Lung (tissue), 12 donors: Measurements from ENCODE around the gene NKG7. TPM values are rescaled to one million over a fixed set of nuclear protein-coding genes. Genes with fewer than 3 reads are reported as not detected.

ENCODE experiments used
- ATAC-seq: fragments of 200-7000 bp; cut with Tn5 transposase; one replicate; pipeline ENCODE4 v1.9.1; 2020; ENCODE audit warnings: moderate number of reproducible peaks; ENCODE audit not compliant: insufficient read depth, low FRiP score
- DNase-seq, 3 donors: peaks; one replicate each; pipeline ENCODE4 v3.0.0-alpha.2; 2013 to 2017
- H3K27ac ChIP-seq, 2 donors: one replicate each; pipeline ENCODE4 v1.5.1; 2013; ENCODE audit warnings: mild to moderate bottlenecking in 2 of 2, moderate library complexity in 2 of 2, control low read depth in 1 of 2, inconsistent platforms in 1 of 2, low read depth in 1 of 2, low read length in 1 of 2
- H3K27me3 ChIP-seq, 3 donors: one replicate each; pipeline ENCODE4 v1.5.1; 2013; ENCODE audit warnings: low read length in 2 of 3; ENCODE audit not compliant: control insufficient read depth in 3 of 3, insufficient read depth in 3 of 3
- H3K36me3 ChIP-seq, 4 donors: one replicate each; pipeline ENCODE4 v1.5.1; 2013; ENCODE audit warnings: low read length in 4 of 4, mild to moderate bottlenecking in 1 of 4, moderate library complexity in 1 of 4; ENCODE audit not compliant: control insufficient read depth in 4 of 4, insufficient read depth in 4 of 4
- H3K4me1 ChIP-seq, 5 donors: one replicate each; pipeline ENCODE4 v1.5.1; 2013; ENCODE audit warnings: low read length in 5 of 5, mild to moderate bottlenecking in 2 of 5, moderate library complexity in 1 of 5; ENCODE audit not compliant: control insufficient read depth in 5 of 5, insufficient read depth in 5 of 5
- H3K4me3 ChIP-seq: one replicate; pipeline ENCODE4 v1.5.1; 2013; ENCODE audit warnings: mild to moderate bottlenecking, control low read depth, moderate library complexity
- H3K9ac ChIP-seq, 2 donors: one replicate each; pipeline ENCODE4 v1.5.1; 2013; ENCODE audit warnings: low read length in 2 of 2, control low read depth in 1 of 2; ENCODE audit not compliant: insufficient read depth in 1 of 2
- H3K9me3 ChIP-seq, 4 donors: one replicate each; pipeline ENCODE4 v1.5.1; 2013; ENCODE audit warnings: low read length in 3 of 4, mild to moderate bottlenecking in 1 of 4, moderate library complexity in 1 of 4; ENCODE audit not compliant: control insufficient read depth in 4 of 4, insufficient read depth in 3 of 4
- WGBS, 2 donors: extraction: QIAGEN DNeasy Blood & Tissue Kit; methylation state at CpG; one replicate each; pipeline ENCODE4 v1.1.7; 2013; 5-methylcytosine and 5-hydroxymethylcytosine counted together
- polyA plus RNA-seq, 2 donors: library from polyadenylated mRNA; stranded (reverse); fragments of 200-250 nt; gene quantifications; one replicate each; pipeline ENCODE4 v1.2.1, GENCODE V29; 2013
- total RNA-seq, 2 donors: library from RNA; depleted of rRNA in 1 of 2; stranded (reverse); fragments of >200 nt in 1 of 2; gene quantifications; one replicate each; pipeline ENCODE4 v1.2.1, GENCODE V29; 2014 to 2021
- TF ChIP-seq, protein P1 (sequence below): IDR thresholded peaks from 2 replicates; pipeline ENCODE4 v1.5.1; 2012; ENCODE audit warnings: mild to moderate bottlenecking; ENCODE audit errors: control extremely low read depth, extremely low read depth
- donor health status: control.
- donor health status: control.
- donor health status: Bipolar disorder and iron deficiency.
- donor health status: healthy.
- donor health status: DM: yes; HTN: yes; CAD: no.

The NKG7 gene
- total and polyA plus RNA-seq, 4 donors, result 12.7 to 328 (median 14.8) TPM

DNA sequence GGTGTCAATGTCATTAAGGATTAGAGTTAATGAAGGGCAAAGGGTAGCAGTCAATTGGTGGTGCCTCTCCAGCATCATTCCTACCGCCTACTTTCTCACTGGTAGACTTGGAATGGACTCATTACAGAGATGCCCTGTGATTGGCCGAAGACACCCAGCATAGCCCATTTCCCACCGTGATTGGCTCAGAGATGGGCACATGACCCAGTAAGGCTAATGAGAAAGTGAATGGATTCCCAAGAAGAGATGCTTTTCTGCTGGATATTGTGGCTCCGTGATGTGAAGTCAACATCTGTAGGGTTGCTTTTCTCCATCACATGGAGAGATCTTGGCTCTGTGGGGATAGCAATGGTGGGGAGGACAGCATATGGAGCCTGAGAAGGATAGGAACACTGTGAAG is 42.1 kb downstream of the NKG7 start:
- Histone ChIP-seq H3K4me1 (peaks cover 0 to 5% (median 0%) of the 10 kb centered on the region in 5 donors), H3K4me3 (no peak overlapping the region), H3K27me3 (peaks cover 0 to 23% (median 8%) of the 10 kb centered on the region in 3 donors), H3K9me3 (peaks cover 0 to 2% (median 0%) of the 10 kb centered on the region in 4 donors), H3K27ac (no peak overlapping the region), H3K9ac (no peak overlapping the region), H3K36me3 (no peaks in the 10 kb centered on the region)
- 96 to 97% methylated on average over 4 of the region's 4 CpGs for WGBS, 2 donors
- DNase-seq (no peak), ATAC-seq (no peak)
- TF ChIP-seq, protein P1, sequence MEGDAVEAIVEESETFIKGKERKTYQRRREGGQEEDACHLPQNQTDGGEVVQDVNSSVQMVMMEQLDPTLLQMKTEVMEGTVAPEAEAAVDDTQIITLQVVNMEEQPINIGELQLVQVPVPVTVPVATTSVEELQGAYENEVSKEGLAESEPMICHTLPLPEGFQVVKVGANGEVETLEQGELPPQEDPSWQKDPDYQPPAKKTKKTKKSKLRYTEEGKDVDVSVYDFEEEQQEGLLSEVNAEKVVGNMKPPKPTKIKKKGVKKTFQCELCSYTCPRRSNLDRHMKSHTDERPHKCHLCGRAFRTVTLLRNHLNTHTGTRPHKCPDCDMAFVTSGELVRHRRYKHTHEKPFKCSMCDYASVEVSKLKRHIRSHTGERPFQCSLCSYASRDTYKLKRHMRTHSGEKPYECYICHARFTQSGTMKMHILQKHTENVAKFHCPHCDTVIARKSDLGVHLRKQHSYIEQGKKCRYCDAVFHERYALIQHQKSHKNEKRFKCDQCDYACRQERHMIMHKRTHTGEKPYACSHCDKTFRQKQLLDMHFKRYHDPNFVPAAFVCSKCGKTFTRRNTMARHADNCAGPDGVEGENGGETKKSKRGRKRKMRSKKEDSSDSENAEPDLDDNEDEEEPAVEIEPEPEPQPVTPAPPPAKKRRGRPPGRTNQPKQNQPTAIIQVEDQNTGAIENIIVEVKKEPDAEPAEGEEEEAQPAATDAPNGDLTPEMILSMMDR, result no peak

DNA sequence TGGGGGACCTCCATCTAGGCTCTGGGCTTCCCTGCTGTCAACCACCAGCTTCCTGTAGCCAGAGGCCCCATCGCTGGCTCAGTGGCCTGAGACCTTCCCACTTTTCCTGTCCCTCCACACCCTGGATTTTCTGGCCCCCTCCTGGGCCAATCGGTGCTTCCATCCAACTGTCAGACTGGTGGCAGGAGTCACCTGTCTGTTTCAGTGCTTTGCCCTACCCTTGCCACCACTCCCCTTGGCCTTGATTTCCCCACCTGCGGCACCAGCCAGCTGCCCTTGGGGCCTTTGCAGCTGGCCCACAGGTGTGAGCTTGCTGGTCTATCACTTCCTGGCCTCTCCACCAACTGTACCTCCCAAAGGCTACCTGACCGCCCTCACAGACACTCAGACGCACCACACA is 43.0 kb downstream of the NKG7 start:
- H3K4me3 ChIP-seq, result no peak overlapping the region
- H3K36me3 ChIP-seq, result no peaks in the 10 kb centered on the region
- TF ChIP-seq, protein P1, result no peak
- peaks cover 0 to 5% (median 0%) of the 10 kb centered on the region in 5 donors for H3K4me1 ChIP-seq
- peaks cover 0 to 2% (median 0%) of the 10 kb centered on the region in 4 donors for H3K9me3 ChIP-seq
- 75 to 88% methylated on average over 5 of the region's 5 CpGs for WGBS, 2 donors
- ATAC-seq (no peak), DNase-seq (no peak)
- H3K9ac ChIP-seq, result no peak overlapping the region
- no peak overlapping the region for H3K27ac ChIP-seq
- H3K27me3 ChIP-seq, result peaks cover 0 to 24% (median 8%) of the 10 kb centered on the region in 3 donors

DNA sequence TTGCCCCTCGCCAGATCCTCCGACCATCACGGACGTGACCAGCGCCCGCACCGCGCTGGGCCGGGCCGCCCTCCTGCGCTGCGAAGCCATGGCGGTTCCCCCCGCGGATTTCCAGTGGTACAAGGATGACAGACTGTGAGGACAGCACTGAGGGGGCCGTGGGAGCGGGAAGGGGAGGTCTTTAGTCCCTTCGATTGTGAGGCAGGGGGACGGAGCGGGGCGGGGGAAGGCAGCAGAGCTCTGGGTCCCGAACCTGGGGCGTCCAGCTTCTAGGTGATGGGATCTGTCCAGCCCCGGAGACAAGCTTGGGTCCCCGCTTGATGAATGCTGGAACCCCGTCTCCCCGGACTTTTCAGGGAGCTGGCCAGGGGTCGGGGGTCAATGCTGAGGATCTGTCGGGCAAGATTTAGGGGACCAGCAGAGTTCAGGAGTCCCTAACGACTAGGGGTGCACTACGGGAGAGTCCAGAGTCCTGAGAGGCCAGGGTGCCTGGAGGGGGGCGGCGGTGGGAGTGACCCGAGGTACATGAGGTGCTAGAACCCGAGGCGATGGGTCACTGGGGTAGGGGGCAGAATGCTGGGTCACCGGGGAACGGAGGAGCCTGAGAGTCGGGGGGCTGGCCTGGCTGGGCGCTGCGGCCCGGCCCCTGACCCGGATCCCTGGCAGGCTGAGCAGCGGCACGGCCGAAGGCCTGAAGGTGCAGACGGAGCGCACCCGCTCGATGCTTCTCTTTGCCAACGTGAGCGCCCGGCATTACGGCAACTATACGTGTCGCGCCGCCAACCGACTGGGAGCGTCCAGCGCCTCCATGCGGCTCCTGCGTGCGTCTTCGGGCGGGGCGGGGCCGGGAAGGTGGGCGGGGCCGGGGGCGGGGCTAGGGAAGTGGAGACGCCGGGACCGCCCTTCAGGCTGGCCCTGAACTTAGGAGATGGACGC is 45.1 kb downstream of the NKG7 start:
- TF ChIP-seq, protein P1, result no peak
- Histone ChIP-seq H3K9me3 (peaks cover 0 to 2% (median 0%) of the 10 kb centered on the region in 4 donors), H3K9ac (no peak overlapping the region), H3K4me3 (no peak overlapping the region), H3K27ac (no peak overlapping the region), H3K36me3 (no peaks in the 10 kb centered on the region), H3K4me1 (peaks cover 0 to 5% (median 0%) of the 10 kb centered on the region in 5 donors), H3K27me3 (peaks cover 0 to 27% (median 10%) of the 10 kb centered on the region in 3 donors)
- DNase-seq (peak; percentile 53 to 75 (median 56)), ATAC-seq (peak; percentile 58)
- WGBS, 2 donors, result 1 to 6% methylated on average over 74 to 75 of the region's 75 CpGs
